Lower leg skin (tissue), 4 donors: Measurements from ENCODE around the gene GPNMB. TPM values are rescaled to one million over a fixed set of nuclear protein-coding genes. Genes with fewer than 3 reads are reported as not detected.

Experiments used
- DNase-seq, 2 donors: peaks; one replicate each; pipeline ENCODE4 v3.0.0-alpha.2; 2019; ENCODE audit warnings: low spot score in 2 of 2
- H3K4me3 ChIP-seq: fragments of 200-600 bp; sonication (generic); 2 replicates; pipeline ENCODE4 v1.5.1; 2017; ENCODE audit warnings: mild to moderate bottlenecking, low read depth; ENCODE audit not compliant: poor library complexity, severe bottlenecking
- CTCF ChIP-seq, 3 donors: fragments of 450-650 bp; IDR thresholded peaks; one replicate each; pipeline ENCODE4 v1.5.1; 2016; ENCODE audit warnings: antibody characterized with exemption in 3 of 3, mild to moderate bottlenecking in 3 of 3, moderate library complexity in 2 of 3
- POLR2A ChIP-seq, 2 donors: fragments of 450-650 bp; IDR thresholded peaks; one replicate each; pipeline ENCODE4 v1.6.1; 2016 to 2017; ENCODE audit warnings: antibody characterized with exemption in 2 of 2, mild to moderate bottlenecking in 1 of 2, moderate library complexity in 1 of 2
- WGBS, 2 donors: methylation state at CpG; one replicate each; pipeline ENCODE4 v1.1.5; 2018; 5-methylcytosine and 5-hydroxymethylcytosine counted together
- intact Hi-C: fragments of 100-400 bp; cut with DNase I; formaldehyde crosslinking; loops from one replicate; pipeline ENCODE4 v1.15.0; 2023; ENCODE audit warnings: low total_unique reads
- total RNA-seq, 4 donors: library from RNA; depleted of rRNA; stranded (reverse); fragments of >200 nt; gene quantifications; one replicate each; pipeline ENCODE4 v1.1.0, GENCODE V29; 2016

Gene GPNMB
- total RNA-seq, 4 donors from 2014 or later: 357 to 554 (median 469) TPM

- intact Hi-C loops: no loop called here
- no peak overlapping the region for H3K4me3 ChIP-seq
- TF ChIP-seq CTCF (IDR thresholded peaks at IDR 0.05) (no peak), POLR2A (IDR thresholded peaks at IDR 0.05) (no peak)
- DNase-seq: no peak
Observed at GRCh38 chr7:23295401-23295697, 48.8 kb downstream of the GPNMB start.

GRCh38 chr7:23298141-23298881 is 51.7 kb downstream of the GPNMB start:
- no peak for DNase-seq
- TF ChIP-seq POLR2A (IDR thresholded peaks at IDR 0.05) (no peak), CTCF (IDR thresholded peaks at IDR 0.05) (no peak)
- 39 to 43% methylated on average over 11 of the region's 11 CpGs for WGBS, 2 donors
- intact Hi-C loops: no loop called here
- no peak overlapping the region for H3K4me3 ChIP-seq

- peak in 1 of 2 donors; percentile 15 for TF ChIP-seq POLR2A (IDR thresholded peaks at IDR 0.05)
- no peak for TF ChIP-seq CTCF (IDR thresholded peaks at IDR 0.05)
- 0 to 1% methylated on average over 32 to 40 of the region's 59 CpGs for WGBS, 2 donors
- intact Hi-C loops: no loop called here
- H3K4me3 ChIP-seq: peak within 1 kb of the TSS; percentile 89
- peak; percentile 97 to 99 for DNase-seq
Observed at GRCh38 chr7:23298885-23299769, 52.6 kb downstream of the GPNMB start, which contains the start of gene MALSU1. MALSU1 (plus strand) TSS chr7:23299339; CDS start chr7:23299353, 14 bp downstream.

GRCh38 chr7:23299770-23300300 is 53.3 kb downstream of the GPNMB start:
- intact Hi-C loops: no loop called here
- TF ChIP-seq CTCF (IDR thresholded peaks at IDR 0.05) (no peak), POLR2A (IDR thresholded peaks at IDR 0.05) (no peak)
- peak overlapping the region; percentile 89 for H3K4me3 ChIP-seq
- DNase-seq: no peak
- 12 to 13% methylated on average over 12 of the region's 12 CpGs for WGBS, 2 donors

- TF ChIP-seq POLR2A (IDR thresholded peaks at IDR 0.05): no peak
- no peak for TF ChIP-seq CTCF (IDR thresholded peaks at IDR 0.05)
- no peak for DNase-seq
- intact Hi-C loops: no loop called here
- WGBS, 2 donors: 91 to 99% methylated on average over 2 of the region's 2 CpGs
- H3K4me3 ChIP-seq: no peak overlapping the region
Observed at GRCh38 chr7:23306936-23307521, 60.5 kb downstream of the GPNMB start.
